SH-SY5Y (cell line): Measurements from ENCODE around the gene CTRB2.

Experiments used
- GATA2 ChIP-seq: IDR thresholded peaks from 2 replicates; pipeline ENCODE4 v1.6.1; 2011; ENCODE audit warnings: mild to moderate bottlenecking, low read depth, low read length
- GATA3 ChIP-seq: IDR thresholded peaks from 2 replicates; pipeline ENCODE4 v1.6.1; 2011; ENCODE audit warnings: low read depth, mild to moderate bottlenecking, low read length, moderate library complexity

- TF ChIP-seq GATA2 (no peak), GATA3 (no peak)
These were observed 28.8 kb upstream of the CTRB2 start for GRCh38 chr16:75235721-75236193.
